ENCODE results near the gene C2CD4B.

The C2CD4B gene

DNA sequence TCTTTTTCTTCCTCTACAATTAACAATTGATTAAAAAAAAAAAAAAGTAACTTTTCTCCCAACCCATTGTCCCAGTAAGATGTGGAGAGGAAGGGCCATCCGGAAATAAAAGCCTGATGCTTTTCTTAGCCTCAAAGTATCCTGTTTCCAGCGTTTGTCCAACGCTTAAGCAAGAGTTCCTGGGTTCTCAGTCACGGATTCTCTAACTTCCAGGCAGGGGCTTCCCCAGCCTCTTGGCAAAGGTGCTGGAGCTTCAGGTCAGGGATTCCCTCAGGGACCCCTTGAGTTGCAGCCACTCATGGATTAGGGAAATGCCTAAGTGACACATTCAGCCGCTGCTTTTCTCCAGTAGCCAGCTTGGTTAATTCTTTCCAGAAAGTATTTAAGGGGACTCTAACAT is 22.3 kb upstream of the C2CD4B start:
- in situ Hi-C loops (cut with HindIII; ENCODE audit: low pct_ligation_motif_present, low sequenced_read_pairs), result no loop called here
- TF ChIP-seq, protein P1, sequence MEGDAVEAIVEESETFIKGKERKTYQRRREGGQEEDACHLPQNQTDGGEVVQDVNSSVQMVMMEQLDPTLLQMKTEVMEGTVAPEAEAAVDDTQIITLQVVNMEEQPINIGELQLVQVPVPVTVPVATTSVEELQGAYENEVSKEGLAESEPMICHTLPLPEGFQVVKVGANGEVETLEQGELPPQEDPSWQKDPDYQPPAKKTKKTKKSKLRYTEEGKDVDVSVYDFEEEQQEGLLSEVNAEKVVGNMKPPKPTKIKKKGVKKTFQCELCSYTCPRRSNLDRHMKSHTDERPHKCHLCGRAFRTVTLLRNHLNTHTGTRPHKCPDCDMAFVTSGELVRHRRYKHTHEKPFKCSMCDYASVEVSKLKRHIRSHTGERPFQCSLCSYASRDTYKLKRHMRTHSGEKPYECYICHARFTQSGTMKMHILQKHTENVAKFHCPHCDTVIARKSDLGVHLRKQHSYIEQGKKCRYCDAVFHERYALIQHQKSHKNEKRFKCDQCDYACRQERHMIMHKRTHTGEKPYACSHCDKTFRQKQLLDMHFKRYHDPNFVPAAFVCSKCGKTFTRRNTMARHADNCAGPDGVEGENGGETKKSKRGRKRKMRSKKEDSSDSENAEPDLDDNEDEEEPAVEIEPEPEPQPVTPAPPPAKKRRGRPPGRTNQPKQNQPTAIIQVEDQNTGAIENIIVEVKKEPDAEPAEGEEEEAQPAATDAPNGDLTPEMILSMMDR (IDR thresholded peaks at IDR 0.05; ENCODE audit: low read depth, low read length, missing control alignments), result no peak
- no peak overlapping the region for H3K27ac ChIP-seq
- no peak overlapping the region for H3K4me3 ChIP-seq (ENCODE audit: low read depth, low read length)
- no peaks in the 10 kb centered on the region for H3K27me3 ChIP-seq (replicated peaks)
- no peak for DNase-seq
- no peaks in the 10 kb centered on the region for H3K36me3 ChIP-seq (replicated peaks)

GRCh38 chr15:62186578-62186977 is 21.5 kb upstream of the C2CD4B start:
- TF ChIP-seq, protein P1 (IDR thresholded peaks at IDR 0.05; ENCODE audit: low read depth, low read length, missing control alignments), result no peak
- no peaks in the 10 kb centered on the region for H3K36me3 ChIP-seq (replicated peaks)
- no peak for DNase-seq
- no peak overlapping the region for H3K4me3 ChIP-seq (ENCODE audit: low read depth, low read length)
- no peak overlapping the region for H3K27ac ChIP-seq
- in situ Hi-C loops (cut with HindIII; ENCODE audit: low pct_ligation_motif_present, low sequenced_read_pairs), result no loop called here
- H3K27me3 ChIP-seq (replicated peaks), result no peaks in the 10 kb centered on the region

DNA sequence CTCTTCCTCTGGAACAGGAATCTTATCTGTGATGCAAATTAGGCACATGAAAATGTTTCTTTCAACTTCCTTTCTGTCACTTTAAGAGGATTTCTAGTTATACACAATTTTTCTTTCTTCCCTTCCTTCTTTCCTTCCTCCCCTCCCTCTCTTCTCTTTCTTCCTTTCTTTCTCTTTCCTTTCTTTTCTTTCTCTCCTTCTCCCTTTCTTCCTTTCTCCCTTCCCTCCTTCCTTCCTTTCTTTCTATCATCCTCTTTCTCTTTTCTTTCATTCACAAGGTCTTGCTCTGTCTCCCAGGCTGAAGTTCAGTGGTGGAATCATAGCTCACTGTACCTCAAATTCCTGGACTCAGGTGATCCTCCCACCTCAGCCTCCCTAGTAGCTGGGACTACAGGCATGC is 18.0 kb upstream of the C2CD4B start:
- no peaks in the 10 kb centered on the region for H3K36me3 ChIP-seq (replicated peaks)
- DNase-seq, result no peak
- TF ChIP-seq, protein P1 (IDR thresholded peaks at IDR 0.05; ENCODE audit: low read depth, low read length, missing control alignments), result no peak
- in situ Hi-C loops (cut with HindIII; ENCODE audit: low pct_ligation_motif_present, low sequenced_read_pairs), result no loop called here
- no peaks in the 10 kb centered on the region for H3K27me3 ChIP-seq (replicated peaks)
- H3K27ac ChIP-seq, result no peak overlapping the region
- H3K4me3 ChIP-seq (ENCODE audit: low read depth, low read length), result no peak overlapping the region

DNA sequence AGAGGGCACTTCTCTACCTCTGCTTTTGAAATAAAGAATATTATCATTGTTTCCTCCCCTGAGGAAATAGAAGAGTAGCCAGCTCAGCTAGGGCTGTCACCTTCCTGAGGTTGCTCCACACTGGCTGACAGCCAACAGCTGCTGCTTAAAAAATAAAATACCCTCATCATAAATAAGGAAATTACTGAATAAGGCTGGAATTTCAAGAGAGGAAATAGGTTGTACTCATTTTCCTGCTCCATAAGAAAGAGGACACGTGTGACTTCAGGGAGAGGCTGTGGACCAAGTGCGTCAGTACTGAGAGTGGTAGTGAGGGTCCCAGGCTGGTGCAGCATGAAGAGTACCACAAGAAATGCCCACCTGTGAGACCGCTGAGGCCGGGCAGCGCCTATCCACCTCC is 8.1 kb upstream of the C2CD4B start:
- no peaks in the 10 kb centered on the region for H3K27me3 ChIP-seq (replicated peaks)
- peak; percentile 2 for DNase-seq

GRCh38 chr15:62171882-62172281 is 6.8 kb upstream of the C2CD4B start:
- TF ChIP-seq, protein P1 (IDR thresholded peaks at IDR 0.05; ENCODE audit: low read depth, low read length, missing control alignments), result no peak
- no peaks in the 10 kb centered on the region for H3K27me3 ChIP-seq (replicated peaks)
- H3K27ac ChIP-seq, result no peak overlapping the region
- H3K36me3 ChIP-seq (replicated peaks), result no peaks in the 10 kb centered on the region
- in situ Hi-C loops (cut with HindIII; ENCODE audit: low pct_ligation_motif_present, low sequenced_read_pairs), result no loop called here
- DNase-seq, result no peak
- no peak overlapping the region for H3K4me3 ChIP-seq (ENCODE audit: low read depth, low read length)

More for the DNA sequence above, 8.1 kb upstream of the C2CD4B start:
- no peaks in the 10 kb centered on the region for H3K36me3 ChIP-seq (replicated peaks)
- in situ Hi-C loops (cut with HindIII; ENCODE audit: low pct_ligation_motif_present, low sequenced_read_pairs), result no loop called here
- H3K4me3 ChIP-seq (ENCODE audit: low read depth, low read length), result no peak overlapping the region
- TF ChIP-seq, protein P1 (IDR thresholded peaks at IDR 0.05; ENCODE audit: low read depth, low read length, missing control alignments), result no peak
- H3K27ac ChIP-seq, result no peak overlapping the region

DNA sequence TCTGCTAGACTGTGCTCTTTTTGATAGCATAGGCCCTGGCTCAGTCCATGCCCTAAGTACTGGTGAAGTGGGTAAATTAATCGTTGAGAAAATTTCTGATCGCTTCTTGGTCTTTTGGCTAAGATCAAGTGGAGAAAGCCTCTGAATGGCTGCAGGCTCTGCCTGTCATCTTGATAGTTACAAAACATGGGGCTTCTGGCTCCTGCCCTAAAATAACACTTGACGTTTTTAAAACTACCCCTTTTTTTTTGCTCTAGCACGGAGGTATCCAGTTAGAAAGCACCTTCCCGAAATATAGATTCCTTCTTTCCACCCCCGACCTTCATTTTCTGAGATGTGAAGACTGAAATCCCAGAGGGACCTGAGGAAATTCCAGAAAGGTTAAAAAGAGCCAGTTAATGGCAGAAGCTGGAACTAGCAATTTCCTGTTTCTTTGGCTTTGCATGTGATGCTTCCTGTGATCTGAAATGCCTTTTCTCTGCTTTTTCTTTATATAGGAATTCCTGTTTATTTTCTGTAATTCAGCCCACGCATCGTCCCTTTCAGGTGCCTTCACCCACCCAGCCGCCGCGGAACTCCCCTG is 799 bp upstream of the C2CD4B start:
- Histone ChIP-seq H3K4me3 (ENCODE audit: low read depth, low read length) (no peak overlapping the region), H3K36me3 (replicated peaks) (no peaks in the 10 kb centered on the region), H3K27ac (no peak overlapping the region), H3K27me3 (replicated peaks) (peaks cover 36% of the 10 kb centered on the region)
- TF ChIP-seq, protein P1 (IDR thresholded peaks at IDR 0.05; ENCODE audit: low read depth, low read length, missing control alignments), result no peak
- peak; percentile 16 for DNase-seq
- in situ Hi-C loops (cut with HindIII; ENCODE audit: low pct_ligation_motif_present, low sequenced_read_pairs), result no loop called here
